ENCODE results near the gene PLSCR3.

Gene PLSCR3

GRCh38 chr17:7394452-7395191 is at the start of gene PLSCR3:
Gene PLSCR3 (minus strand): TSS chr17:7394525. CDS start chr17:7394110, 415 bp downstream.
- Mint-ChIP-seq H3K36me3 (peaks cover 34% of the 10 kb centered on the region), H3K27ac (peak within 1 kb of the TSS; percentile 89), H3K4me3 (peak within 1 kb of the TSS; percentile 94), H3K9me3 (no peaks in the 10 kb centered on the region), H3K27me3 (peaks cover 7% of the 10 kb centered on the region), H3K4me1 (peaks cover 39% of the 10 kb centered on the region)
- DNase-seq = peak; percentile 87
- CTCF ChIA-PET = interaction anchor here (2.3 kb wide), 1 partner anchor 42 kb away, joined by 7 read pairs; no protein-coding TSS in a partner anchor

GRCh38 chr17:7443499-7444485 is 49.5 kb upstream of the PLSCR3 start:
- no peak for DNase-seq
- H3K27me3 Mint-ChIP-seq = peaks cover 100% of the 10 kb centered on the region
- CTCF ChIA-PET = interaction anchor here (0.6 to 1.4 kb wide), 6 partner anchors 8 to 117 kb away, joined by 3 to 5 read pairs (median 4); no protein-coding TSS in a partner anchor
- H3K9me3 Mint-ChIP-seq = no peaks in the 10 kb centered on the region
- H3K4me1 Mint-ChIP-seq = peaks cover 40% of the 10 kb centered on the region
- peak overlapping the region; percentile 8 for H3K4me3 Mint-ChIP-seq
- H3K27ac Mint-ChIP-seq = no peak overlapping the region
- H3K36me3 Mint-ChIP-seq = peaks cover 32% of the 10 kb centered on the region

GRCh38 chr17:7442142-7442541 is 47.8 kb upstream of the PLSCR3 start:
- no peak for DNase-seq
- Mint-ChIP-seq H3K4me1 (peaks cover 51% of the 10 kb centered on the region), H3K4me3 (no peak overlapping the region), H3K36me3 (peaks cover 35% of the 10 kb centered on the region), H3K27ac (no peak overlapping the region), H3K9me3 (no peaks in the 10 kb centered on the region), H3K27me3 (peaks cover 96% of the 10 kb centered on the region)
- CTCF ChIA-PET = interaction anchor here (1.0 to 2.8 kb wide), 2 partner anchors 86 to 119 kb away, joined by 3 to 12 read pairs; no protein-coding TSS in a partner anchor

GRCh38 chr17:7441266-7441665 is 46.9 kb upstream of the PLSCR3 start:
- Mint-ChIP-seq H3K4me3 (no peak overlapping the region), H3K4me1 (peaks cover 57% of the 10 kb centered on the region), H3K9me3 (no peaks in the 10 kb centered on the region), H3K27me3 (peaks cover 87% of the 10 kb centered on the region), H3K27ac (no peak overlapping the region), H3K36me3 (peaks cover 34% of the 10 kb centered on the region)
- CTCF ChIA-PET = interaction anchor here (1.0 to 2.8 kb wide), 5 partner anchors 73 to 246 kb away, joined by 3 to 12 read pairs (median 4); partner anchors contain the start of gene TP53
- DNase-seq = no peak

GRCh38 chr17:7440834-7441195 is 46.5 kb upstream of the PLSCR3 start:
- CTCF ChIA-PET = interaction anchor here (1.0 to 2.8 kb wide), 5 partner anchors 74 to 246 kb away, joined by 3 to 12 read pairs (median 4); partner anchors contain the start of gene TP53
- H3K4me1 Mint-ChIP-seq = peaks cover 57% of the 10 kb centered on the region

GRCh38 chr17:7440113-7440833 is 45.9 kb upstream of the PLSCR3 start:
- peaks cover 55% of the 10 kb centered on the region for H3K4me1 Mint-ChIP-seq
- peak overlapping the region; percentile 87 for H3K4me3 Mint-ChIP-seq
- no peaks in the 10 kb centered on the region for H3K9me3 Mint-ChIP-seq
- CTCF ChIA-PET = interaction anchor here (1.0 to 2.8 kb wide), 6 partner anchors 11 to 120 kb away, joined by 3 to 12 read pairs (median 4); partner anchors contain the start of gene TMEM256
- peaks cover 77% of the 10 kb centered on the region for H3K27me3 Mint-ChIP-seq
- peaks cover 33% of the 10 kb centered on the region for H3K36me3 Mint-ChIP-seq
- peak; percentile 64 for DNase-seq
- no peak overlapping the region for H3K27ac Mint-ChIP-seq

More at GRCh38 chr17:7440834-7441195, 46.5 kb upstream of the PLSCR3 start:
- peaks cover 83% of the 10 kb centered on the region for H3K27me3 Mint-ChIP-seq
- no peaks in the 10 kb centered on the region for H3K9me3 Mint-ChIP-seq
- H3K36me3 Mint-ChIP-seq = peaks cover 37% of the 10 kb centered on the region
- H3K4me3 Mint-ChIP-seq = peak overlapping the region; percentile 87
- no peak for DNase-seq
- H3K27ac Mint-ChIP-seq = no peak overlapping the region

DNA sequence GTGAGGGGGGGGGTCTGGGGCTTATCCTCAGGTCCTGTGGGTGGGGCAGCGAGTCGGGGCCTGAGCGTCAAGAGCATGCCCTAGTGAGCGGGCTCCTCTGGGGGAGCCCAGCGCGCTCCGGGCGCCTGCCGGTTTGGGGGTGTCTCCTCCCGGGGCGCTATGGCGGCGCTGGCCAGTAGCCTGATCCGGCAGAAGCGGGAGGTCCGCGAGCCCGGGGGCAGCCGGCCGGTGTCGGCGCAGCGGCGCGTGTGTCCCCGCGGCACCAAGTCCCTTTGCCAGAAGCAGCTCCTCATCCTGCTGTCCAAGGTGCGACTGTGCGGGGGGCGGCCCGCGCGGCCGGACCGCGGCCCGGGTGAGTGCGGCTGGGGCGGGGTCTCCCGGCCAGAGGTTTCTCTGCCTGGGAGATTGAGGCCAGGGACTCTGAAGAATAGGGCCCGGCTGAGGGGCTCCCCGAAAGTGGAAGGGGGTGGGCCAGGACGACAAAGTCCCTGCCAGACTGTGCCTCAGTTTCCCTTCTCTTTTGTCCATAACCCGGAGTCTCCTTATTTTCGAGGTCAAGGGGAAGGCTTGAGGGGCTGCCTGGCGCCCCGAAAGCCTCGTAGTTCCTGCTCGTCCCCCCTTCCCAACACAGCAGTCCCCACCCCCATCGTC is 45.3 kb upstream of the PLSCR3 start, which contains the start of gene FGF11:
Gene FGF11, plus strand, starts transcription at position 51 of the 651 bp plus-strand sequence. Its CDS starts 109 bp downstream, at position 160.
- Mint-ChIP-seq H3K4me3 (peak within 1 kb of the TSS; percentile 87), H3K9me3 (no peaks in the 10 kb centered on the region), H3K4me1 (peaks cover 54% of the 10 kb centered on the region), H3K27ac (no peak within 1 kb of the TSS), H3K36me3 (peaks cover 33% of the 10 kb centered on the region), H3K27me3 (peaks cover 71% of the 10 kb centered on the region)
- CTCF ChIA-PET = interaction anchor here (1.2 to 2.8 kb wide), 5 partner anchors 12 to 121 kb away, joined by 3 to 12 read pairs (median 6); partner anchors contain the start of gene TMEM256
- peak; percentile 33 for DNase-seq

- Mint-ChIP-seq H3K9me3 (no peaks in the 10 kb centered on the region), H3K4me3 (peak overlapping the region; percentile 87), H3K27me3 (peaks cover 63% of the 10 kb centered on the region), H3K4me1 (peaks cover 52% of the 10 kb centered on the region), H3K27ac (no peak overlapping the region), H3K36me3 (peaks cover 31% of the 10 kb centered on the region)
- CTCF ChIA-PET = interaction anchor here (1.2 to 4.3 kb wide), 4 partner anchors 39 to 122 kb away, joined by 3 to 56 read pairs (median 7); partner anchors contain the start of gene TMEM95
- DNase-seq = no peak
Observed at GRCh38 chr17:7438656-7439460, 44.5 kb upstream of the PLSCR3 start.

DNA sequence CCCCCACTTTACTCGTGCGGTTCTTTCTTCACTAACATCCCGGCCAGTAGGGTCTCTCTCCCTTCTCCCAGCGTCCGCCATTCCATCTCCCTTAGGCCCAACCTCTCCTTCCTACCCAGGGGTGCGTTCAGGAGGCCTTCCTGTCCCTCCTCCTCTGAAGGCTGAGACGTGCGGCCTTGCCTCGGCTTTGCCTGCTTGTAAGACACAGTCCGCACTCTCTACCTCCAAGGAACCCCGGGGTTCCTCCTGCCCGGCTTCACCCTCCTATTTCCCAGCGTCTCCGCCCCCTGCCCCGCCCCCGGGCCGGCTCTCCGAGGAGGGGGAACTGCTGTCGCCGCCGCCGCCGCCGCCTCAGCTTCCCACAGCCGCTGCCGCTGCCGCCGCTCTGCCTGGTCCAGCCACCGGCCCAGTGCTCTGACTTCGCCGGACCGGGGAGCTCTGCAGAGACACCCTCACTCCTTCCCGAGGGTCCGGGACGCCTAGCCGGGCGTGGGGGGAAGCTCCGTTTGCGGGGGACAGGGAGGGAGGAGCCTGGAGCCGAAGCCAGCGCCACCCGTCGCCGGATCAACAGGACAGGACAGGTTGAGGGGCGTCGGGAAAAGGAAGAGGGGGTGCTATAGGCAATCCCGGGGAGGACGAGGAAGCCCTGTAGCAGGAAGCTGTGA is 43.8 kb upstream of the PLSCR3 start:
- Mint-ChIP-seq H3K27me3 (peaks cover 55% of the 10 kb centered on the region), H3K9me3 (no peaks in the 10 kb centered on the region), H3K36me3 (peaks cover 26% of the 10 kb centered on the region), H3K4me1 (peaks cover 52% of the 10 kb centered on the region), H3K27ac (peak overlapping the region; percentile 90), H3K4me3 (peak overlapping the region; percentile 87)
- CTCF ChIA-PET = interaction anchor here (1.2 to 4.3 kb wide), 3 partner anchors 40 to 122 kb away, joined by 3 to 56 read pairs (median 8); partner anchors contain the start of gene TMEM95
- DNase-seq = peak; percentile 84

DNA sequence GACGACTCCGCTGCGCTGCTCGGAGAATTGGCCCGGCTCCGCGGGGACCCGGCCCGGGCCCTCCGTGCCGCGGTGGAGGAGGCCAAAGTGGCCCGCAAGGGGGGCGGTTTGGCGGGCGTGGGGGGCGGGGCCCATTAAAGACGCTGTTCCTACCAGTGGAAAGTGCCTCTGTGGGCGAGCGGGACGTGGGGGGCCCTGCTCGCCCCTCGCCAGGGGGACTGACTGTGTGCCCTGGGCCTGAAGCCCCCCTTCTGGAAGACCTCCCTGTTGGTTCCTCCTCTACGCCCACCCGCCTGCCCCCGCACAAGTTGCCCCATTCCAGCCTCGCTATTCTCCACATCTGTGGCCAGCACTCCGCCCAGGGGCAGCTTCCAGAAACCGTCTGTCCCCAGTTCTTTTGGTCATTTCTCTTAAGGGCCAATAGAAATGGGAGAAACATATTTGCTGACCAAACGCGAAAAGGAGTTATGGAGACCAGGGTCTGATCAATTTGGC is 43.1 kb upstream of the PLSCR3 start:
- H3K27me3 Mint-ChIP-seq = peaks cover 49% of the 10 kb centered on the region
- no peak for DNase-seq
- CTCF ChIA-PET = interaction anchor here (0.7 to 4.3 kb wide), 24 partner anchors 8 to 250 kb away, joined by 3 to 56 read pairs (median 6); partner anchors contain the start of genes ACAP1, MPDU1, PLSCR3 and SLC2A4
- peaks cover 52% of the 10 kb centered on the region for H3K4me1 Mint-ChIP-seq
- peaks cover 26% of the 10 kb centered on the region for H3K36me3 Mint-ChIP-seq
- H3K4me3 Mint-ChIP-seq = peak overlapping the region; percentile 94
- H3K27ac Mint-ChIP-seq = no peak overlapping the region
- H3K9me3 Mint-ChIP-seq = no peaks in the 10 kb centered on the region

GRCh38 chr17:7436556-7437368 is 42.4 kb upstream of the PLSCR3 start:
- CTCF ChIA-PET = interaction anchor here (0.7 to 4.3 kb wide), 32 partner anchors 7 to 250 kb away, joined by 3 to 56 read pairs (median 5); partner anchors contain the start of genes ACAP1, CHRNB1, MPDU1 and PLSCR3
- peaks cover 24% of the 10 kb centered on the region for H3K36me3 Mint-ChIP-seq
- H3K4me3 Mint-ChIP-seq = peak overlapping the region; percentile 94
- no peaks in the 10 kb centered on the region for H3K9me3 Mint-ChIP-seq
- peaks cover 42% of the 10 kb centered on the region for H3K27me3 Mint-ChIP-seq
- peaks cover 52% of the 10 kb centered on the region for H3K4me1 Mint-ChIP-seq
- peak overlapping the region; percentile 97 for H3K27ac Mint-ChIP-seq
- DNase-seq = peak; percentile 86
